GM18499 (cell line): ENCODE measurements around the gene DCHS2.

Experiments used
- ATAC-seq: cut with Tn5 transposase; IDR thresholded peaks from one replicate; pipeline ENCODE4 v1.9.1; 2021; ENCODE audit warnings: moderate number of reproducible peaks; ENCODE audit not compliant: insufficient read depth, unreplicated experiment

The DCHS2 gene

DNA sequence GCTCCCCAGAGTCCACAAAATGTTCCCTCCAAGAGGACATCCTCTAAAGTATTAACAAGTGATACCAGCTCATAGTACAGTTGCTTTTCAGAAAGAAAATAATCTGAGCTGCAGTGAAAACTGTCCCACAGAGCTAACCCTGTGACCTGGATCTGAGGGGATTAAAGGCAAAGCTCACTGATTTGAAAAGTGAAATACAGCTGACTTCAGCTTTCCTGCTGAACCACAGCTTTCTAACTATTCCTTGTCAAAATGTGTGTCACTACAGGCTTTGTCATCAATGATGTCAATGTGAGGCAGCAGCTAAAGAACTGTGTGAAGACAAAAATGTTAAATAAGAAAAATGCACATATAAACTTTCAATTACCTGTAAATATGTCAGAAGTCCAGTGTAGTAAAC lies 36.9 kb downstream of the DCHS2 start:
- no peak for ATAC-seq

DNA sequence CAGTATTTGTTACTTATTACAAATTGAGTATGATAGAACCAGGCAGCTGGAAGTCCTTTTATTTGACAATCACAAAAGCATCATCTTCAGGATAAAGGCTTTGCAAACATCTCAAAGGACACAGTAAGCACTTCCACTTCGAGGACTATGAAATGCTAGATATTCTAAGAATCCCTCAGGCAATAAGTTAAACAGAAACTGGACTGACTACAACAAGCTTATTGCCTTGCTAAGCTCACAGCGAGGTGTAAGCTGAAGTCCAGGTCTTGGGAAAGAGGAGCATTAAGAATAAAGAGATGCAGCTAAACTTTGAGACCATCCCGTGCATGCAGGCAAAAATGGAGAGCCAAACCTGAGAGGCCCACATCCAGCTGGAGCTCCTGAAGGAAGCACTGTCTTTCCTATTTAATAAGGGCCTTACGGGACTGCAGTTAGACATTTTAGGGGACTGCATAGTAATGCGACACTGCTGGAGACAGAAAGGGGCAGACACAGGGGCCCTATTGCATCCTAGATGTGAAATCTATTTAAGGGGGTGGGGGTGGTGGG lies 38.7 kb downstream of the DCHS2 start:
- no peak for ATAC-seq

DNA sequence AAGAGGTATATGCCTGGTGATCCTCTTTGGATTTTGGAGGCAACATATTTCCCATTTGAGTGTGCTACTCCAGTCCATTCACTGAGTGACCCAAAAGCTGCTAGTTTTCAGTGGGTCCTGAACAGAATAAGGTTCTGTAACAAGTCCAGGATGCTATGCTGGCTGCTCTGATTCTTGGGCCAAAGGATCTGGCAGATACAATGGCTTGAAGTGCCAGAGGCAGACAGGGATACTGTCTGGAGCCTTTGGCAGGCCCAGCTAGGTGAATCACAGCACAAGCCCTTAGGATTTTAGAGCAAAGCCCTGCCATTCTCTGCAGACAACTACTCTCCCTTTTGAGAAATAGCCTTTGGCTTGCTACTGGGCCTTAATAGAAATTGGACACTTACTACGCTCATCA lies 40.6 kb downstream of the DCHS2 start:
- no peak for ATAC-seq

DNA sequence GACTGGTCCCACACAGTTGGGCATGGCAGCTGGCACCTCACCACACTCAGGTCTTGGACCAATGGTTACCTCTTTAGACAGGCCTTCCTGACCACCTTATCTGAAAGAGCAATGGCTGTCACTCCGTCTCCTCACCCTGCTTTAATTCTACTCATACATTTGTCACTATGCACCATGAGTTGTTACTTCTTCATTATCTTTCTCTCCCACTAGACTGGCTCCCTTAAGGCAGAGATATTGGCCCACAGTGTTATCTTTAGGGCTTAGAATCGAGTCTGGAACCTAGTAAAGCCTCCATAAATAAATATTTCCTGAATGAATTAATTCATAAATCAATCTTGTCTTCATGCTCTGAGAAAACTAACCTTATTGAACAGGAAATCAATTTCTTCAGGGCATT lies 46.6 kb downstream of the DCHS2 start:
- ATAC-seq, result no peak

DNA sequence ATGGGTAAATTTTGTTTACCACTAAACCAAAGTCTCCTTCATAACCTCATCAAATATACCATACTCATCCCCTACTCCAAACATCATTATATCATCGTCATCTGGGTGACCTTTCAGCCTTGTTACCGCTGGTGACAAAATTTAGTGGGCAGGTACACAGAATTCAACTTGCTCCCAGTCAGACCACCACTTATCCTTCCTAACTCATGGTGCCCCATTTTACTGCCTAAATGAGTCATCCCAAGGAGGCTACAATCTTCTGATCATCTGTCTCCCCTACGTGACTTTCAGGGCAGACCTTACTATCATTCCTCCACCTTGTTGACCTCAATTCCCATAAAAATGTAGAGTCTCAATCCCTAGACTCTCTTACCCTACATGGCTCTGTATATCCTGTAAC lies 49.6 kb downstream of the DCHS2 start:
- no peak for ATAC-seq

DNA sequence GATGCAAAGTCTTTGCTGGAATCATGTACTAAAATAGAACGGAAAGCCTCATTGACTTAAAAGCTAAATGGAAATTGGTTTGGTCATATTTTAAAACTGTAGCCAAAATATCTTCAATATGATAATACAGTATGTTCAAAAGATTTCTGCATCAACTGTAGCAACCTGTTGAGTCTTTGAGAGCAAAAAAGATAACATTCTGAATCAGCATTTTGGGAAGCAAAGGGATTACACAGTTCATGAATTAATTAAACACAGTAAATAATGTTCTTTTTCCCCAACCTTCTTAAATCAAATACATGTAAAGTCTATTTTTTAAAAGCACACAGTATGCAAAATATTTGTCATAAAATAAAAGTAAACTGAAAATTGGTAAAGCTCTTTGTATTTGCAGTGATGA lies 50.5 kb downstream of the DCHS2 start:
- ATAC-seq, result no peak

DNA sequence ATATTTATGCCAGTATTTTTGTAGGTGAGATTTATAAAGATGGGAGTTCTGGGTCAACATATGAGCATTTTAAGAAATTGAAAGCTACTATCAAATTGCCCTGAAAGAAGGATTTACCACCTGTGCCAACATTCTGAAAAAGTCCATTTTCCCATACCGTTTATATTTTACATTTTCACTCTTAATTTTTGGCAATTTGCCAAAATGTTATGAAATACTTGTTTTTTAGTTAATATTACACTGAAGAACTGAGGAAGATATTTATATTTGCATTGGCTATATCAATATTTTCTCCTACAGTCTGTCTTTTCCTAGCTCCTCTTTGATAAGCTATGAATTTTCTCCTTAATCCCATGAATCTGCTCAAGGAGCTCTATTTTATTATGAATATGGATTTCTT lies 52.4 kb downstream of the DCHS2 start:
- no peak for ATAC-seq

DNA sequence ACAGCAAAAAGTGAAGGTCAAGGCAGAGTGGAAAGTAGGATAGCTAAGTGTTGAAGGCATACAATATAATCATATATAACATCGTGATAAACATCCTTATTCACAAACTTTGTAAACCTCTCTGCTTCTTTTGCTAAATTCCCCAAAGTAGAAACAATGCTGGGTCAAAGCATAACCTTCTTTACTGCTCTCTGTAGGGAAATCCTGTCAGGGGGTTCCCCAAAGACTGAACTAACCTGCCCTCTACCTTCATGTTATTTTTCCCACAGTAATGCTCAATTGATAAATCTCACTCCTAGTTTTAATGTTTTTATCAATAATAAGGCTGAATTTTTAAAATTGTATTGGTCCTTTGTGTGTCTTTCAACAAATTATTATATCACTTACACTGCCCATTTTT lies 55.7 kb downstream of the DCHS2 start:
- no peak for ATAC-seq

DNA sequence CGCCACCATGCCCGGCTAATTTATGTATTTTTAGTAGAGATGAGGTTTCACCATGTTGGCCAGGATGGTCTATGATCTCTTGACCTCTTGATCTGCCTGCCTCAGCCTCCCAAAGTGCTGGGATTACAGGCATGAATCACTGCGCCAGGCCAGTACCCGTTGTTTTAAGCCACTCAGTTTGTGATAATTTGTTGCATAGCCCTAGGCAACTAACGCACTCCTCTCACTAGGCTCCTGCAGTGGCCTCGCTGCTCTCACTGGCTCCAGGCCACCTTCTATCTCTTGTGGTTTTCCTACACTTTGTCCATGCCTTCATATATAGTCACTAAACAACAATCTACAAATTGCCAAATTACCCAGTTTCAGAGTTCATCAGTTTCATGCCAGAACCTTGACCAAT lies 58.1 kb downstream of the DCHS2 start:
- no peak for ATAC-seq

DNA sequence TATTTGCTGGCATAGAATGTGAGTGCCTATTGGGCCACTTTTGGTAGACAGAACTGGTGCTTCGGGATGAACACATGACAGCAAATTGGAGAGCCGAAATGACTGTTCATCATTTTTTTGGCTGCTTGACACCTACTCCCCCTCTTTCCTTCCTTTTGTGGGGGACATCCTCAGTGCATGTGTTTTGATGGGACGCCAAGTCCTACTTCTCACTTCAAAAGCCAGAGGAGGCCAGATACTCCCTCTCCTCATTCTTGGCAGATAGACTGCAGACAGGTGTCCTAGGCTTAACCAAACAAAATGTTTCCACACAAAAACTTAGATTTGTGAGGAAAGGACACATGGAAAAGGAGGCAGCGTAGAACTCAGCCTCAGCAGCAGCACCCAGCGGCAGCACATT lies 62.4 kb downstream of the DCHS2 start:
- ATAC-seq, result no peak

DNA sequence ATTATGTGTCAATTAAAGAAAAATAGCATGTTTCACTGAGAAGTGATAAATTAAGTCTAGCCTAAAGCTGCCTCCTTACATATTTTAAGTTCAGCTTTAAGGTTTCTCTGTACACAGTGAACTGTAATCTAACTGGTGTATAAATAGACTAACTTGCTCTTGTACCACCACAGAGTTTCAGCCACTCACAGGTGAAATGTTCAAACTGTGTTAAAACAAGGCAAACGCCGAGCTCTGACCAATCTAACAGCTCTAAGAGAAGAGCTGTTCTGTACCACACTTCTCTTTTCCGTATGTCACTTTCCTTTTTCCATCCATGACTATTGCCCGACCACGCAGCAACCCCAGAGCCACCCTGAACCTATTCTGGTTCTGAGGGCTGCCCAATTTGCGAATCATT lies 64.5 kb downstream of the DCHS2 start:
- ATAC-seq, result no peak

DNA sequence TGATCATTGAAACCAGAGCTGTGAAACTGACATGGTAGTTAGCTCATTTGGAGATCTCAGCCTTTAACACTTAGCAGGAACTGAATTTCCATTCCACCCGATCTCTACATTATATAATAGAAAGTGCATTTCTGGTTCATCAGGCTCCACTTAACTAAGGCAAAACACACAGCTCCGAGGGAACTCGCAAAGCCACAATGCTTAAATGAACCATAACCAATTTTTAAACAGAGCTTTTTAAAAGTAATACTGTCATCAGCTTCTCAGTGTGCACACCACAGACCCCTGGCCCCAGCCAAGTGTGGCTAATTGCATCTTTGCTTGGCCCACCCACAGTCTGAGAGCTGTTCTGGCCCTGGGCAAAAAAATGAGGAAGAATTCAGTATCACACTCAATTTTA lies 66.1 kb downstream of the DCHS2 start:
- ATAC-seq, result no peak

DNA sequence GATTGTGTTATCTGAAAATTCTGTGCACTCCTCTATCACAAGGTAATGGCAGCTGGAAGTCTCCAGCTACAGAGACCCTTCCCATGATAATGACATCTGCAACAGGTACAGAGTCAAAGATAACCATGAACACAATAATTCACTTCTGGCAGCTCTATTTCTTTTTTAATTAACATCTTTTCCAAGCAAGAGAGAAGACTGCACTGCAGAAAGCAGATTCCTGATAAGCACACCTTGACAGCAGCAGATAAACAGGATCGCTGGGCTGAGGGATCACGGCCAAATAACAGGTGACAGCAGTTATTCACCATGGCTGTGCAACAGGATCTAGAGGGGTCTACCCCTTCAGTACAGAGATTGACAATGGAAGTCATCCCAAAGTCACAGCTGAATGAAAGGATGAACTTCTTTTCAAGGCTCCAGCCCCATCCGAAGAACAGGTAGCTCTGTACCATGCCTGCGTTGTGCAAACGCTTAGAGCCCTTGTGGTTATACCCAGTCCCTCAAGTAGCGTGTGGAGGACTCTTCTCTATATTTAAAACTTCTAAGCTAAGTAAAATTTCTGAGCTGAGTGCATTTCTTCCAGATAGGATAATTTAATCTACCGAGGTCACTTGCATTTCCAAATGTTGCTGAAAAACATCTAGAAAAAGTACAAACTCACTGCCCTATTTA lies 66.7 kb downstream of the DCHS2 start:
- ATAC-seq, result no peak

DNA sequence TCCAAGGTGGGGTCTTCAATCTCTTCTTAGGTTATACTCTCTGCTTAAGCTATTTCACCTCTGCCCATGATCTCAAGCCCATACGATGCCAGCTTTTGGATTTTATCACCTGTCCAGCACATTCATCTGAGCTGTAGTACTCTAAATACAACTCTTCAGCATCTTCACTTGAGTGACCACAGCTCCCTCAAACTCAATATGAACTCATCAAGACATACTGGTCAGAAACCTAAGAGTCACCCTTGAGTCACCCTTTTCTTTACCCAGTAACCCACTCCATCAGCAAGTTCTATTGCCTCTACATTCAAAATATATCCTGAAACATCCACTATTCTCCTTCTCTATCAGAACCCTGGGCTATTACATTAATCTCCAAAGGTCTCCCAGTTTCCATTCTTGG lies 69.4 kb downstream of the DCHS2 start:
- ATAC-seq, result no peak

DNA sequence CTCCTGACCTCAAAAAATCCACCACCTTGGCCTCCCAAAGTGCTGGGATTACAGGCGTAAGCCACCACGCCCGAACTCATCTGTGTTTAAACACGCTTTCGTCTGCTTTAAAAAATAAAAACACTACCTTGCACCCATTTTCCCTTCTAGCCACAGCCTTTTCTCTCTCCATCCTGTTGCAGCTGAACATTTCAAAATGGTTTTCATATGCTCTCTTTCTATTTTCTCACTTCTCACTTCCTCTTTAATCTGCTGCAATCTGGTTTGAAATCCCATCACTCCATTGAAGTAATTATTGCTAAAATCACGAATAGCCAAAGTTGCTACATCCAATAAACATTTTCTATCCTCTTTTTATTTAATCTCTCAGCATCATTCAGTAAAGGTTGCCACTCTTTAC lies 70.0 kb downstream of the DCHS2 start:
- peak; percentile 58 for ATAC-seq

DNA sequence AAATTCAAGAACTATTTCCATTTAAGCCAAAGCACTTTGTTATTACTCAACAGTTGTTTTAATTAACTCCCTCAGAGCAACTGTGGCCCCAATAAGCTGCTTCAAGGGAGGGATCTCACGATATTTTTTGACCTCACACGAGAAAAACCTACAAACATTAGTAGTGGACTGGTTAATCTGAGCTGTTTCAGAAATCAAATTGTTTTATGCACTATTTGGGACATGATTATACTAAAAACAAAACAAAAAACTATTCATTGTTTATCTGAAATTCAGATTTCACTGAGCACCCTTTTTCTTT lies 74.3 kb downstream of the DCHS2 start:
- ATAC-seq, result peak; percentile 10

DNA sequence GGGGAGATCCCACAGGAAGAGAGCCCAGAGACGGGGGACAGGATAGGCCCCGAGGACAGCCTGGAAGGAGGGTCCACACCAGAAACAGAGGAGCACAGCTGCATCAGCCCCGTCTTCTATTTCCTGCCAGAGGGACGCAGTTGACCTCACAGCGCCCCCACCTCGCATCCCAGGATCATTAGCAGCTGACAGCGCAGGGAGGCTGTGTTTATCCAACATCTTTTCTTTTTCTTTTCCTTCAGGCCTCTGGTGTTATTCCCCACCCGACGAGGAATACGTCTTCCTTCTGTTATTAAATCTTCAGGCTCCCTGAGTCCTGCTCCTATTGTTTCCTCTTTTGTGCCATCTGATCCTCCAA lies 75.4 kb downstream of the DCHS2 start:
- ATAC-seq, result no peak

DNA sequence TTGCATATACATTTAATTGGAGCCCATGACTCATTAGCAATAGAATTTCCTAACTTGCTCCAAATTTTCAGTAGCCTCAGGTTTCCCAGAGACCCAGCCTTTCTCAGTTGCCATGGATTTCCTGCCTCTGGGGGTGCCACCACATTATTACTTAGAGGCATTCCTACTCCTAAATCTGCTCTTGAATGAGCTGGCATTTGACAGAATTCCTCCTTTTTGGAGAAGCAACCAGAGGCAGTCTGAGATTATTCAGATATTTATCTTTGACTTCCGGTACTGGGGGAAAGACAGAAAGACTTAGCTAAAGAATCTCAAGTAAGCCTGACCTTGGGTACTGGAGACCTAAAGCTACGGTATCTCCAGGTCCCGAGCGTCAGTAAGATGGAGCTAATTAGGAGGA lies 76.3 kb downstream of the DCHS2 start:
- ATAC-seq, result no peak

DNA sequence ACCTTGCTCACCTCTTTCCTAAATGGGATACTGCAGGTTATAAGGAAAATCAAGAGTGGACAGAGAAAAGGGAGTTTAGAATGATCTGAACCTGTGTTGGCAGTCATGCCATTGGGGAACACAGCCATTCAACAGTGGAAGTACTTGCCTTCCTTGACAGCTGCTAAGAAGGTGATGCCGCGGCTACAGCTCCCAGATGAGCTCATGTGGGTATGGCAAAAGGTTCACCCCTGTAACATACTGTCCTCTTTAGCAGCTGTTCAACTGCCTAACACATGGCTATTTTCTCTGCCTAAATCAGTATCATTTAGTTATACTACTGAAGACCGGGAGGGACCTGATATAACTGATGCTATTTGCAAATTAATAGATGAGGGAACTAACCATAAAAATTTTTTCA lies 76.8 kb downstream of the DCHS2 start:
- ATAC-seq, result no peak

DNA sequence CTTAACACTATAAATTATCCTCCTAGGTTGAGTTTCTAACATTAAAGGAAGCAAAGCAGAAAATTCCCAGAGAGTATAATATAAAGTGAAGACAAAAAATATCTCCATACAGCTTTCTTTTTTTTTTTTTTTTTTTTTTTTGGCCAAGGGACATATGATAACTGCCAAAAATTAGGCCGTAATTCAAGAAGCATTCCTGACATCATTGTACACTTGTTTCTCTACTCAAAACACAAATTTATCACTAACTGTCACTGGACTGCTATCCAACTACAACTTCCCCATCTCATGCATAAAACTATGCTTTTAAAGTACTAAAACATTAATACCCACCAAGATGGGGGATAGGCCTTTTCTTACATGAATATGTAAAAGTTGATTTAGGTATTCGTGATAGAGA lies 77.2 kb downstream of the DCHS2 start:
- ATAC-seq, result no peak

DNA sequence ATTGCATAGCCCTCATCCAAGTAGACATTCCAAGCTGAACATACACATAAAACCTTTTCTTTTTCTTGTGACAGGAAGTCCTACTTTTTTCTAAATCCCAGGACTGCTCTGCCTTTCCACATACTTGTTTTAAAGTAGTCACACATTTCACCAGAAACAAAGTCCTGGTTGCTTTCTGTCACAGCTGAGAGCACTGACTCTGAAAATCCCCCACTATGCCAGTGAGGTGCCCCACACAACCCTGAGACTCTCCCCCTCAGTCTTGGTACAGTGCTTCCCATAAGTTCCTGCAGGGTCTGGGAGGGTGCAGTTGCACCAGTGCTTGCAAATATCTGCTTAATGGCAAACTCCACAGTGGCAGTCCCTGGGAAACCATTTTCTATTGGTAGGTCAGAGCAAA lies 84.2 kb downstream of the DCHS2 start:
- ATAC-seq, result no peak

DNA sequence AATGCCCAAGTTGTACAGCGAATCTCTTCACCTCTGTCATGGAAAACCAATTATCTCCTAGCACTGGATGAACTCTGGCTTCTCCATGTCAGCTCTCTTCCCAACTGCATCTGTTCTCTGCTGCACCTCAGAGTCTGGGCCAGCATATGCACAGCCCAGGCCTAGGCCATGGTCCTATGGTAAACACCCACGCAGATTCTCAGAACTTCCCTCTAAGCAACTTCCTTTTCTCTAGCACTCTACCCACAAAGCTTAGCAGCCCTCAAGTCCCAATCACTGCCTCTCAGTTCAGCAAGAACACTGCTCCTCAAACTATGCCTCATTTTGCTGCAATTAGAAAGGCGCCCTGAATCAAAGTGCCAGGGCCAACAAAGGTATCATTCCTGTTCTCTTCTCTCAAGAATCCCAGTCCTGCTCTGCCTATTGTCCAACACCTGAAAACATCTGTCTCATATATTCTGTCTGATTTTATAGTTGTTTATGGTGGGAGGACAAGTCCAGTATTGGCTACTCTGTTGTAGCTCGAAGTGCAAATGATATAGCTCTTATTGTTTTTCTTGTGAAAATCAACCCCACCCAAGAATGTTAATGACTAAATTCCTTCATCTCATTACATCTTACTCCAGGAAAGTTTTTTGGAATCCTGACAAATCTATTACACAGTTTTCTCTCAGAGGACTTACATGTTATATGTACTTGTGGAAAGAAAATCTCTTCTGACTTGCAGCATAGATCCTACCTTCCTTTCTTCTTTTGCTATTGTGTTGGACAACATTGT lies 85.4 kb downstream of the DCHS2 start:
- ATAC-seq, result peak; percentile 90
